ENCODE results near the gene MACO1. TPM values are rescaled to one million over a fixed set of nuclear protein-coding genes. Genes with fewer than 3 reads are reported as not detected.

The MACO1 gene
- total and polyA plus RNA-seq, 2 of the 8 experiments (the other 6 are each of a cell fraction or from before 2014, with no cell fraction given), result 3.5 to 15.1 TPM

DNA sequence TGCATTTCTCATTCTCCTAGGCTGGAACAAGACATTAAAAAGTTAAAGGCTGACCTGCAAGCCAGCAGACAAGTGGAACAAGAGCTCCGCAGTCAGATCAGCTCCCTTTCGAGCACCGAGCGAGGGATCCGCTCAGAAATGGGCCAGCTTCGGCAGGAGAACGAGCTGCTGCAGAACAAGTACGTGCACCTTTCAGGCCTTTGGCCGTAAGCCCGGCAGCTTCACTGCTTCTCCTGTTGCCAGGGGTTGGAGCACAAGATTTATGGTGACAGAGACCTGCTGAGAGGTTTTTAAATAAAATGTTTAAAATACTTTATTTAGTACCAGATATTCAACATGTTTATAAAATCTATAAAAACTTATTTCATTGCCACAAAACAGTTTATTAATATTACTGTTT lies 53.4 kb downstream of the MACO1 start (continued):
- TF ChIP-seq, protein P1, sequence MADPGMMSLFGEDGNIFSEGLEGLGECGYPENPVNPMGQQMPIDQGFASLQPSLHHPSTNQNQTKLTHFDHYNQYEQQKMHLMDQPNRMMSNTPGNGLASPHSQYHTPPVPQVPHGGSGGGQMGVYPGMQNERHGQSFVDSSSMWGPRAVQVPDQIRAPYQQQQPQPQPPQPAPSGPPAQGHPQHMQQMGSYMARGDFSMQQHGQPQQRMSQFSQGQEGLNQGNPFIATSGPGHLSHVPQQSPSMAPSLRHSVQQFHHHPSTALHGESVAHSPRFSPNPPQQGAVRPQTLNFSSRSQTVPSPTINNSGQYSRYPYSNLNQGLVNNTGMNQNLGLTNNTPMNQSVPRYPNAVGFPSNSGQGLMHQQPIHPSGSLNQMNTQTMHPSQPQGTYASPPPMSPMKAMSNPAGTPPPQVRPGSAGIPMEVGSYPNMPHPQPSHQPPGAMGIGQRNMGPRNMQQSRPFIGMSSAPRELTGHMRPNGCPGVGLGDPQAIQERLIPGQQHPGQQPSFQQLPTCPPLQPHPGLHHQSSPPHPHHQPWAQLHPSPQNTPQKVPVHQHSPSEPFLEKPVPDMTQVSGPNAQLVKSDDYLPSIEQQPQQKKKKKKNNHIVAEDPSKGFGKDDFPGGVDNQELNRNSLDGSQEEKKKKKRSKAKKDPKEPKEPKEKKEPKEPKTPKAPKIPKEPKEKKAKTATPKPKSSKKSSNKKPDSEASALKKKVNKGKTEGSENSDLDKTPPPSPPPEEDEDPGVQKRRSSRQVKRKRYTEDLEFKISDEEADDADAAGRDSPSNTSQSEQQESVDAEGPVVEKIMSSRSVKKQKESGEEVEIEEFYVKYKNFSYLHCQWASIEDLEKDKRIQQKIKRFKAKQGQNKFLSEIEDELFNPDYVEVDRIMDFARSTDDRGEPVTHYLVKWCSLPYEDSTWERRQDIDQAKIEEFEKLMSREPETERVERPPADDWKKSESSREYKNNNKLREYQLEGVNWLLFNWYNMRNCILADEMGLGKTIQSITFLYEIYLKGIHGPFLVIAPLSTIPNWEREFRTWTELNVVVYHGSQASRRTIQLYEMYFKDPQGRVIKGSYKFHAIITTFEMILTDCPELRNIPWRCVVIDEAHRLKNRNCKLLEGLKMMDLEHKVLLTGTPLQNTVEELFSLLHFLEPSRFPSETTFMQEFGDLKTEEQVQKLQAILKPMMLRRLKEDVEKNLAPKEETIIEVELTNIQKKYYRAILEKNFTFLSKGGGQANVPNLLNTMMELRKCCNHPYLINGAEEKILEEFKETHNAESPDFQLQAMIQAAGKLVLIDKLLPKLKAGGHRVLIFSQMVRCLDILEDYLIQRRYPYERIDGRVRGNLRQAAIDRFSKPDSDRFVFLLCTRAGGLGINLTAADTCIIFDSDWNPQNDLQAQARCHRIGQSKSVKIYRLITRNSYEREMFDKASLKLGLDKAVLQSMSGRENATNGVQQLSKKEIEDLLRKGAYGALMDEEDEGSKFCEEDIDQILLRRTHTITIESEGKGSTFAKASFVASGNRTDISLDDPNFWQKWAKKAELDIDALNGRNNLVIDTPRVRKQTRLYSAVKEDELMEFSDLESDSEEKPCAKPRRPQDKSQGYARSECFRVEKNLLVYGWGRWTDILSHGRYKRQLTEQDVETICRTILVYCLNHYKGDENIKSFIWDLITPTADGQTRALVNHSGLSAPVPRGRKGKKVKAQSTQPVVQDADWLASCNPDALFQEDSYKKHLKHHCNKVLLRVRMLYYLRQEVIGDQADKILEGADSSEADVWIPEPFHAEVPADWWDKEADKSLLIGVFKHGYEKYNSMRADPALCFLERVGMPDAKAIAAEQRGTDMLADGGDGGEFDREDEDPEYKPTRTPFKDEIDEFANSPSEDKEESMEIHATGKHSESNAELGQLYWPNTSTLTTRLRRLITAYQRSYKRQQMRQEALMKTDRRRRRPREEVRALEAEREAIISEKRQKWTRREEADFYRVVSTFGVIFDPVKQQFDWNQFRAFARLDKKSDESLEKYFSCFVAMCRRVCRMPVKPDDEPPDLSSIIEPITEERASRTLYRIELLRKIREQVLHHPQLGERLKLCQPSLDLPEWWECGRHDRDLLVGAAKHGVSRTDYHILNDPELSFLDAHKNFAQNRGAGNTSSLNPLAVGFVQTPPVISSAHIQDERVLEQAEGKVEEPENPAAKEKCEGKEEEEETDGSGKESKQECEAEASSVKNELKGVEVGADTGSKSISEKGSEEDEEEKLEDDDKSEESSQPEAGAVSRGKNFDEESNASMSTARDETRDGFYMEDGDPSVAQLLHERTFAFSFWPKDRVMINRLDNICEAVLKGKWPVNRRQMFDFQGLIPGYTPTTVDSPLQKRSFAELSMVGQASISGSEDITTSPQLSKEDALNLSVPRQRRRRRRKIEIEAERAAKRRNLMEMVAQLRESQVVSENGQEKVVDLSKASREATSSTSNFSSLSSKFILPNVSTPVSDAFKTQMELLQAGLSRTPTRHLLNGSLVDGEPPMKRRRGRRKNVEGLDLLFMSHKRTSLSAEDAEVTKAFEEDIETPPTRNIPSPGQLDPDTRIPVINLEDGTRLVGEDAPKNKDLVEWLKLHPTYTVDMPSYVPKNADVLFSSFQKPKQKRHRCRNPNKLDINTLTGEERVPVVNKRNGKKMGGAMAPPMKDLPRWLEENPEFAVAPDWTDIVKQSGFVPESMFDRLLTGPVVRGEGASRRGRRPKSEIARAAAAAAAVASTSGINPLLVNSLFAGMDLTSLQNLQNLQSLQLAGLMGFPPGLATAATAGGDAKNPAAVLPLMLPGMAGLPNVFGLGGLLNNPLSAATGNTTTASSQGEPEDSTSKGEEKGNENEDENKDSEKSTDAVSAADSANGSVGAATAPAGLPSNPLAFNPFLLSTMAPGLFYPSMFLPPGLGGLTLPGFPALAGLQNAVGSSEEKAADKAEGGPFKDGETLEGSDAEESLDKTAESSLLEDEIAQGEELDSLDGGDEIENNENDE (IDR thresholded peaks at IDR 0.05; ENCODE audit: insufficient replicate concordance, low read length), result no peak
- TF ChIP-seq SIN3A (conservative IDR thresholded peaks at IDR 0.05 in 1 of 2, IDR thresholded peaks at IDR 0.05 in 1 of 2; ENCODE audit: low read depth in 1 of 2, low read length in 2 of 2), result no peak
- TF ChIP-seq FOSL1 (IDR thresholded peaks at IDR 0.05; ENCODE audit: insufficient read depth, low read depth, low read length), result no peak
- TF ChIP-seq BCL11A (IDR thresholded peaks at IDR 0.05; ENCODE audit: low read depth in 2 of 2, low read length in 2 of 2), result no peak
- TF ChIP-seq POLR2AphosphoS5 (IDR thresholded peaks at IDR 0.05; ENCODE audit: low read depth, low read length), result no peak
- TF ChIP-seq CHD2 (IDR thresholded peaks at IDR 0.05; ENCODE audit: low read length), result no peak
- TF ChIP-seq SP1 (IDR thresholded peaks at IDR 0.05; ENCODE audit: low read depth, low read length), result no peak
- TF ChIP-seq CBX5 (IDR thresholded peaks at IDR 0.05; ENCODE audit: low read depth, low read length), result no peak
- TF ChIP-seq TCF12 (IDR thresholded peaks at IDR 0.05; ENCODE audit: low read depth, low read length), result no peak
- TF ChIP-seq CHD1 (IDR thresholded peaks at IDR 0.05; ENCODE audit: low read depth, low read length), result no peak
